SK-N-DZ (cell line): ENCODE data around the gene SOX6.
"Not testable (repeated sequence)": the region's sequence is repeated elsewhere in the genome, so short reads cannot be mapped to it uniquely, and the experiment has no call there.

Experiments
- DNase-seq: peaks from one replicate; pipeline ENCODE4 v3.0.0-alpha.2; 2015; ENCODE audit warnings: low spot score

Gene SOX6

GRCh38 chr11:16154715-16155396 is 201.5 kb downstream of the SOX6 start:
- DNase-seq = no peak

GRCh38 chr11:16153951-16154350 is 202.4 kb downstream of the SOX6 start:
- DNase-seq = no peak

- no peak for DNase-seq
These were observed 205.2 kb downstream of the SOX6 start for GRCh38 chr11:16151138-16151537.

- DNase-seq = no peak
These were observed 206.9 kb downstream of the SOX6 start for GRCh38 chr11:16149476-16149875.

GRCh38 chr11:16148301-16148931 is 207.9 kb downstream of the SOX6 start:
- DNase-seq = no peak

DNA sequence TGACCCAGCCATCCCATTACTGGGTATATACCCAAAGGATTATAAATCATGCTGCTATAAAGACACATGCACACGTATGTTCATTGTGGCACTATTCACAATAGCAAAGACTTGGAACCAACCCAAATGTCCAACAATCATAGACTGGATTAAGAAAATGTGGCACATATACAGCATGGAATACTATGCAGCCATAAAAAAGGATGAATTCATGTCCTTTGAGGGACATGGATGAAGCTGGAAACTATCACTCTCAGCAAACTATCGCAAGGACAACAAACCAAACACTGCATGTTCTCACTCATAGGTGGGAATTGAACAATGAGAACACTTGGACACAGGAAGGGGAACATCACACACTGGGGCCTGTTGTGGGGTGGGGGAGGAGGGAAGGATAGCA is 209.4 kb downstream of the SOX6 start:
- not testable (repeated sequence) for DNase-seq

GRCh38 chr11:16141614-16142013 is 214.7 kb downstream of the SOX6 start:
- not testable (repeated sequence) for DNase-seq

GRCh38 chr11:16141162-16141561 is 215.2 kb downstream of the SOX6 start:
- DNase-seq = not testable (repeated sequence)

- DNase-seq = no peak
These were observed 219.5 kb downstream of the SOX6 start for GRCh38 chr11:16136792-16137390.

GRCh38 chr11:16133867-16134266 is 222.5 kb downstream of the SOX6 start:
- DNase-seq = no peak

- DNase-seq = no peak
These were observed 228.6 kb downstream of the SOX6 start for GRCh38 chr11:16127732-16128131.

DNA sequence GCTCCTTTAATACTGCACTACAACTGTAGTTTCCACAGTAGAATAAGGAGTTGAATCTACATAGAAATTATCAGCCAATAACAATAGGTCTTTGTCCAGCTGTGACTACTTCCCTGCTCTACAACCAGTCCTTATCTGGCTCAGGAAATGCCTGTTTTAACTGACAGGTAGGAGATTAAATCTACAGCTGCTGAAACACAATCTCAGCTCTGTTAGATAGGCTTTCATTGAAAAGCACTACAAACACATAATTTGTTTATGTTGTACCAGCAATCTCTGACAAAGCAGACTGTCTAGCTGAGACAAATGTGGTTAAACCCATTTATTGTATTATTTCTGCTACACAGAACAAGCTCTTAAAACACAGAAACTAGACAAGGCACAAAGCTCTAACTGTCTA is 230.0 kb downstream of the SOX6 start:
- DNase-seq = peak; percentile 72

- DNase-seq = no peak
These were observed 230.6 kb downstream of the SOX6 start for GRCh38 chr11:16125796-16126195.

DNA sequence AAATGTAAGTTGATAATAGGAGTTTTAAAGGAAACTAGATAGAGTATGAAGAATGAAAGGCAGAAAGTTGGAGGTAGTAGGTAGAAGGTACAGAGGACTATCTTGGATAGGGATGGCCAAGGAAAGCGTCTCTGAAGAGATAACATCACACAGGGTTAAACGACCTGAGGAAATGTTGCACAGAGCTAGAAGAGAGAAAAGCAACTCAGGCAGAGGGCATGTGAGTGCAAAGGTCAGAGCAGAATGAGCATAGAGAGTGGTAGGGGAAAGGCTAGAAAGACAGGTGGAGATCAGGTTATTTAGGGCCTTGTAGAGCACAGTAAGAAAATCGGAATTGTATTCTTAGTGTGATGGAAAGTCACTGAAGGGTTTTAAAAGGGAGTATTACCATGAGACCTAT is 232.0 kb downstream of the SOX6 start:
- no peak for DNase-seq

GRCh38 chr11:16121853-16122252 is 234.5 kb downstream of the SOX6 start:
- no peak for DNase-seq

- no peak for DNase-seq
These were observed 236.3 kb downstream of the SOX6 start for GRCh38 chr11:16120008-16120407.

DNA sequence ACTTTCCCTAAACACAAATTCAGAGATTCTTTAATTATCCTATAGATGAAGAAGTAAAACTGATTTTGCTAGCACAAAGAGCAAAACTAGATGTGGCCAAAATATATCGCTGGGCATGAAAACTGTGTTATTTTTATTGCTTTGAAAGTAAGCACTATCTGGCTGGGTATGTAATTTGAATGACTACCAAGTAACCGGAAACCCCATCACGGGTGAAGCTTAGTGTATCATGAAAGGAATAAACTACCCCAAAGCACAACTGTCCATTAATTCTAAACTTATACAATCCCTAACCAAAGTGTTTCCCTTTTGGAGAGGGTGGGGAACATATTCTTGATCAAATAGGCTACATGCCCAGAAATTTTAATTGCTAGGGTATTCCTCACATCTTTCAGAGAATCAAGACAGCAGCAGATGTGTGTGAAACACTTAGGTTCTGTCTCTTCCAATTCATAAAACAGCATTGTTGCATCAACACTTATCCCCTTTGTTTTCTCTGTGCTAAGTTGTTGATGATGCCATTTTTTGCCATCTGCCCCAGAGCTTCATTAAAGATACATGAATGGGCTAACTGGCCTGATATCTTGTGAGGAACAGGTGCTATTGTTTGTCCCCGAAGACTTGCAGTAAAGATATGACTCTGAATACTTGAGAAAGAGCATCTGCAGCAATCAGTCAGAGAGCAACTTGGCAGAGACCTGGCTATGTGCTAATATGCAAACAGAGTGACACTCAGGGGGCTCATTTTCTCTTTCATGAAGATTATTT is 238.2 kb downstream of the SOX6 start:
- DNase-seq = no peak

- no peak for DNase-seq
These were observed 241.1 kb downstream of the SOX6 start for GRCh38 chr11:16114978-16115871.

DNA sequence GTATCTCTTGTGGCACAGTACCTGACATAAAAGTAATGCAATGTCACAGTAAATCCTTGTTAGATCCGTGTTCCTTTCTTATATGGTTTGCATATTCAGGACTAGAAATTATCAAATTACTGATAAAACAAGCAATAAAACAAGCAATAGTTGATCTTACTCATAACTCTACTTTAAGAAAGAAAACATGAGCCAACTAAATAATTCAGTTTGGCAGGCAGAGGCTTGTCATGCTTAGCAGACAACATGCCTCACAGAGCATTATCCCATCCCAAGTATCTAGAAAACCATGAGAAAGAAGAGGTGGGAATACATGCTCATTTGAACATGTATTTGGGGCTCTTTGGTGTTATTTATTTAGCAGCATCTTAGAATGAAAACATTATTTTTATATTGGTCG is 241.9 kb downstream of the SOX6 start:
- DNase-seq = no peak

GRCh38 chr11:16111690-16112089 is 244.7 kb downstream of the SOX6 start:
- DNase-seq = no peak

- DNase-seq = no peak
These were observed 245.5 kb downstream of the SOX6 start for GRCh38 chr11:16110886-16111285.
